H1 (cell line): Measurements from ENCODE around the gene ZNF358. TPM values are rescaled to one million over a fixed set of nuclear protein-coding genes. Genes with fewer than 3 reads are reported as not detected.

ENCODE experiments used
- CTBP2 ChIP-seq: IDR thresholded peaks from 2 replicates; pipeline ENCODE4 v1.7.0; 2011; ENCODE audit warnings: borderline replicate concordance, mild to moderate bottlenecking, moderate library complexity, mixed read lengths, low read length; ENCODE audit not compliant: insufficient read depth, insufficient read length
- GABPA ChIP-seq: IDR thresholded peaks from 2 replicates; pipeline ENCODE4 v1.6.1; 2011; ENCODE audit warnings: mild to moderate bottlenecking, low read length, moderate library complexity, borderline replicate concordance; ENCODE audit not compliant: insufficient read depth
- KDM5A ChIP-seq: fragments of 200-600 bp; IDR thresholded peaks from 2 replicates; pipeline ENCODE4 v1.7.1; 2012; ENCODE audit warnings: mild to moderate bottlenecking, low read length, inconsistent platforms, mixed read lengths
- polyA plus RNA-seq, 7 experiments: library from polyadenylated mRNA; depleted of rRNA in 3 of 7; stranded (reverse) in 5 of 7; unstranded in 2 of 7; fragments of >200 nt in 5 of 7; fragments of 200-250 nt in 2 of 7; gene quantifications; 1 replicate in 5 of 7; 2 replicates in 1 of 7; 4 replicates in 1 of 7; pipeline versions ENCODE4 v1.2.1 to v1.2.3, GENCODE V29; 2011 to 2013; ENCODE audit warnings: missing spikeins in 2 of 7, mixed read lengths in 2 of 7
- total RNA-seq: library from RNA; stranded (reverse); fragmentation: NEBNext Ultra II Directional; extraction: Animal tissue kit (Norgen Biotek cat#: 25700); gene quantifications from 2 replicates; pipeline ENCODE4 v1.2.1, GENCODE V29; 2021
- TF ChIP-seq, protein P1 (sequence below): fragments of 300-600 bp; sonication (generic); IDR thresholded peaks from 2 replicates; pipeline ENCODE4 v1.7.1; 2012; ENCODE audit warnings: low read length, moderate library complexity, mild to moderate bottlenecking, inconsistent platforms; ENCODE audit not compliant: insufficient replicate concordance

ZNF358 gene
- total and polyA plus RNA-seq, 2 of the 8 experiments (the other 6 are each of a cell fraction or from before 2014, with no cell fraction given): 40.0 to 60.3 TPM

DNA sequence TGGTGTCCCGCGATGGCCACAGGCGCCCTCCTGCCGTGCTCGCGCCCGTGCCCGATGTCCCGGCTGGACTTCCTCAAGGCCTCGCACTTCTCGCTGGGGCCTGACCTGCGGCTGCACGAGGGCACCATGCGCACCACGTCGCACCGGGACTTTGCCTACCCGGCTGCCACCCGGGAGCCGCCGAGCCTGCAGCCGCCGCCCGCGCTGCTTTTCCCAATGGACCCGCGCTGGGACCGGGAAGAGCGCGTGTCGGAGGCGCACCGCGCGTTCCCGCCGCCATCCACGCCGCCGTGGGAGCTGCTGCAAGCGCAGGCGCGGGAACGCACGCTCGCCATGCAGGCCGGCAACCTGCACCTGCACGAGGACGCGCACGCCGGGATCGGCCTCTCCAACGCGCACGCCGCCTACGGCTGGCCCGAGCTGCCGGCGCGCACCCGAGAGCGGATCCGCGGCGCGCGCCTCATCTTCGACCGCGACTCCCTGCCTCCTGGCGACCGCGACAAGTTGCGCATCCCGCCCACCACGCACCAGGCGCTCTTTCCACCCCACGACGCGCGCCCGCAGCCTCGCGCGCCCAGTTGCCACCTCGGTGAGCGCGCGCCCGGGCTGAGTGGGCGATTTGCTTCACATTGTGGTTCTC is 15.0 kb upstream of the ZNF358 start (continued):
- TF ChIP-seq, protein P1, sequence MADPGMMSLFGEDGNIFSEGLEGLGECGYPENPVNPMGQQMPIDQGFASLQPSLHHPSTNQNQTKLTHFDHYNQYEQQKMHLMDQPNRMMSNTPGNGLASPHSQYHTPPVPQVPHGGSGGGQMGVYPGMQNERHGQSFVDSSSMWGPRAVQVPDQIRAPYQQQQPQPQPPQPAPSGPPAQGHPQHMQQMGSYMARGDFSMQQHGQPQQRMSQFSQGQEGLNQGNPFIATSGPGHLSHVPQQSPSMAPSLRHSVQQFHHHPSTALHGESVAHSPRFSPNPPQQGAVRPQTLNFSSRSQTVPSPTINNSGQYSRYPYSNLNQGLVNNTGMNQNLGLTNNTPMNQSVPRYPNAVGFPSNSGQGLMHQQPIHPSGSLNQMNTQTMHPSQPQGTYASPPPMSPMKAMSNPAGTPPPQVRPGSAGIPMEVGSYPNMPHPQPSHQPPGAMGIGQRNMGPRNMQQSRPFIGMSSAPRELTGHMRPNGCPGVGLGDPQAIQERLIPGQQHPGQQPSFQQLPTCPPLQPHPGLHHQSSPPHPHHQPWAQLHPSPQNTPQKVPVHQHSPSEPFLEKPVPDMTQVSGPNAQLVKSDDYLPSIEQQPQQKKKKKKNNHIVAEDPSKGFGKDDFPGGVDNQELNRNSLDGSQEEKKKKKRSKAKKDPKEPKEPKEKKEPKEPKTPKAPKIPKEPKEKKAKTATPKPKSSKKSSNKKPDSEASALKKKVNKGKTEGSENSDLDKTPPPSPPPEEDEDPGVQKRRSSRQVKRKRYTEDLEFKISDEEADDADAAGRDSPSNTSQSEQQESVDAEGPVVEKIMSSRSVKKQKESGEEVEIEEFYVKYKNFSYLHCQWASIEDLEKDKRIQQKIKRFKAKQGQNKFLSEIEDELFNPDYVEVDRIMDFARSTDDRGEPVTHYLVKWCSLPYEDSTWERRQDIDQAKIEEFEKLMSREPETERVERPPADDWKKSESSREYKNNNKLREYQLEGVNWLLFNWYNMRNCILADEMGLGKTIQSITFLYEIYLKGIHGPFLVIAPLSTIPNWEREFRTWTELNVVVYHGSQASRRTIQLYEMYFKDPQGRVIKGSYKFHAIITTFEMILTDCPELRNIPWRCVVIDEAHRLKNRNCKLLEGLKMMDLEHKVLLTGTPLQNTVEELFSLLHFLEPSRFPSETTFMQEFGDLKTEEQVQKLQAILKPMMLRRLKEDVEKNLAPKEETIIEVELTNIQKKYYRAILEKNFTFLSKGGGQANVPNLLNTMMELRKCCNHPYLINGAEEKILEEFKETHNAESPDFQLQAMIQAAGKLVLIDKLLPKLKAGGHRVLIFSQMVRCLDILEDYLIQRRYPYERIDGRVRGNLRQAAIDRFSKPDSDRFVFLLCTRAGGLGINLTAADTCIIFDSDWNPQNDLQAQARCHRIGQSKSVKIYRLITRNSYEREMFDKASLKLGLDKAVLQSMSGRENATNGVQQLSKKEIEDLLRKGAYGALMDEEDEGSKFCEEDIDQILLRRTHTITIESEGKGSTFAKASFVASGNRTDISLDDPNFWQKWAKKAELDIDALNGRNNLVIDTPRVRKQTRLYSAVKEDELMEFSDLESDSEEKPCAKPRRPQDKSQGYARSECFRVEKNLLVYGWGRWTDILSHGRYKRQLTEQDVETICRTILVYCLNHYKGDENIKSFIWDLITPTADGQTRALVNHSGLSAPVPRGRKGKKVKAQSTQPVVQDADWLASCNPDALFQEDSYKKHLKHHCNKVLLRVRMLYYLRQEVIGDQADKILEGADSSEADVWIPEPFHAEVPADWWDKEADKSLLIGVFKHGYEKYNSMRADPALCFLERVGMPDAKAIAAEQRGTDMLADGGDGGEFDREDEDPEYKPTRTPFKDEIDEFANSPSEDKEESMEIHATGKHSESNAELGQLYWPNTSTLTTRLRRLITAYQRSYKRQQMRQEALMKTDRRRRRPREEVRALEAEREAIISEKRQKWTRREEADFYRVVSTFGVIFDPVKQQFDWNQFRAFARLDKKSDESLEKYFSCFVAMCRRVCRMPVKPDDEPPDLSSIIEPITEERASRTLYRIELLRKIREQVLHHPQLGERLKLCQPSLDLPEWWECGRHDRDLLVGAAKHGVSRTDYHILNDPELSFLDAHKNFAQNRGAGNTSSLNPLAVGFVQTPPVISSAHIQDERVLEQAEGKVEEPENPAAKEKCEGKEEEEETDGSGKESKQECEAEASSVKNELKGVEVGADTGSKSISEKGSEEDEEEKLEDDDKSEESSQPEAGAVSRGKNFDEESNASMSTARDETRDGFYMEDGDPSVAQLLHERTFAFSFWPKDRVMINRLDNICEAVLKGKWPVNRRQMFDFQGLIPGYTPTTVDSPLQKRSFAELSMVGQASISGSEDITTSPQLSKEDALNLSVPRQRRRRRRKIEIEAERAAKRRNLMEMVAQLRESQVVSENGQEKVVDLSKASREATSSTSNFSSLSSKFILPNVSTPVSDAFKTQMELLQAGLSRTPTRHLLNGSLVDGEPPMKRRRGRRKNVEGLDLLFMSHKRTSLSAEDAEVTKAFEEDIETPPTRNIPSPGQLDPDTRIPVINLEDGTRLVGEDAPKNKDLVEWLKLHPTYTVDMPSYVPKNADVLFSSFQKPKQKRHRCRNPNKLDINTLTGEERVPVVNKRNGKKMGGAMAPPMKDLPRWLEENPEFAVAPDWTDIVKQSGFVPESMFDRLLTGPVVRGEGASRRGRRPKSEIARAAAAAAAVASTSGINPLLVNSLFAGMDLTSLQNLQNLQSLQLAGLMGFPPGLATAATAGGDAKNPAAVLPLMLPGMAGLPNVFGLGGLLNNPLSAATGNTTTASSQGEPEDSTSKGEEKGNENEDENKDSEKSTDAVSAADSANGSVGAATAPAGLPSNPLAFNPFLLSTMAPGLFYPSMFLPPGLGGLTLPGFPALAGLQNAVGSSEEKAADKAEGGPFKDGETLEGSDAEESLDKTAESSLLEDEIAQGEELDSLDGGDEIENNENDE: no peak
- TF ChIP-seq CTBP2 (no peak), KDM5A (no peak), GABPA (0 out of 2 replicates have a peak, but pooled peaks have one; percentile 14)
